SK-N-SH treated with all-trans-retinoic acid at 6 μM for 48 hours (cell line): ENCODE results near the gene PPARG.
A peak's percentile ranks its signal among the peaks of the same experiment; 100 is the strongest.

Source experiments
- ATAC-seq: fragments of 200-7000 bp; cut with Tn5 transposase; 3 replicates; pipeline ENCODE4 v1.9.1; 2020; ENCODE audit warnings: mild to moderate bottlenecking, moderate library complexity
- ARNTL ChIP-seq: fragments of 450-650 bp; formaldehyde crosslinking; IDR thresholded peaks from 2 replicates; pipeline ENCODE4 v1.5.0; 2020; ENCODE audit warnings: low read depth, mild to moderate bottlenecking, moderate library complexity, borderline replicate concordance
- BACH2 ChIP-seq: fragments of 250-450 bp; sonication (Bioruptor Pico); IDR thresholded peaks from 2 replicates; pipeline ENCODE4 v1.9.0; 2021; ENCODE audit warnings: mild to moderate bottlenecking, borderline replicate concordance
- GLIS3 ChIP-seq: fragments of 250-450 bp; sonication (Bioruptor Pico); IDR thresholded peaks from 2 replicates; pipeline ENCODE4 v1.5.0; 2020; ENCODE audit warnings: mild to moderate bottlenecking, moderate library complexity
- ISL1 ChIP-seq: fragments of 250-450 bp; sonication (Bioruptor Pico); IDR thresholded peaks from 2 replicates; pipeline ENCODE4 v2.1.2; 2022; ENCODE audit warnings: mild to moderate bottlenecking, moderate library complexity
- OSR1 ChIP-seq: fragments of 250-450 bp; sonication (Bioruptor Pico); IDR thresholded peaks from 2 replicates; pipeline ENCODE4 v1.8.0; 2022; ENCODE audit warnings: moderate library complexity, mild to moderate bottlenecking, inconsistent platforms
- PPARA ChIP-seq: fragments of 250-450 bp; sonication (Bioruptor Pico); IDR thresholded peaks from 2 replicates; pipeline ENCODE4 v1.5.0; 2020; ENCODE audit warnings: mild to moderate bottlenecking, borderline replicate concordance
- RARB ChIP-seq: fragments of 250-450 bp; sonication (Bioruptor Pico); IDR thresholded peaks from 2 replicates; pipeline ENCODE4 v1.8.0; 2021; ENCODE audit warnings: mild to moderate bottlenecking, moderate library complexity
- SNAI2 ChIP-seq: fragments of 250-450 bp; sonication (Bioruptor Pico); IDR thresholded peaks from 2 replicates; pipeline ENCODE4 v1.5.0; 2020; ENCODE audit warnings: mild to moderate bottlenecking, moderate library complexity
- TCF4 ChIP-seq: fragments of 250-450 bp; sonication (Bioruptor Pico); IDR thresholded peaks from 2 replicates; pipeline ENCODE4 v1.8.0; 2021; ENCODE audit warnings: mild to moderate bottlenecking, moderate library complexity, borderline replicate concordance
- TOX ChIP-seq: fragments of 250-450 bp; sonication (Bioruptor Pico); IDR thresholded peaks from 2 replicates; pipeline ENCODE4 v1.8.0; 2021; ENCODE audit warnings: mild to moderate bottlenecking, moderate library complexity, borderline replicate concordance
- ZC3H10 ChIP-seq: fragments of 250-450 bp; sonication (Bioruptor Pico); IDR thresholded peaks from 2 replicates; pipeline ENCODE4 v1.5.1; 2021; ENCODE audit warnings: mild to moderate bottlenecking, moderate library complexity
- ZFP30 ChIP-seq: fragments of 450-650 bp; formaldehyde crosslinking; IDR thresholded peaks from 2 replicates; pipeline ENCODE4 v1.5.0; 2022; ENCODE audit warnings: mild to moderate bottlenecking, moderate library complexity
- ZNF565 ChIP-seq: fragments of 450-650 bp; formaldehyde crosslinking; conservative IDR thresholded peaks from 2 replicates; pipeline ENCODE4 v1.5.0; 2020; ENCODE audit warnings: low read depth, mild to moderate bottlenecking, moderate library complexity
- ZNF70 ChIP-seq: fragments of 450-650 bp; formaldehyde crosslinking; IDR thresholded peaks from 2 replicates; pipeline ENCODE4 v1.5.0; 2020; ENCODE audit warnings: mild to moderate bottlenecking, moderate library complexity
- ZNF8 ChIP-seq: fragments of 450-650 bp; formaldehyde crosslinking; IDR thresholded peaks from 2 replicates; pipeline ENCODE4 v1.5.0; 2020; ENCODE audit warnings: mild to moderate bottlenecking, moderate library complexity
- TF ChIP-seq, protein P1 (sequence below): fragments of 250-450 bp; sonication (Bioruptor Pico); IDR thresholded peaks from 2 replicates; pipeline ENCODE4 v1.5.1; 2021; ENCODE audit warnings: mild to moderate bottlenecking, moderate library complexity
- TF ChIP-seq, protein P2 (sequence below): fragments of 250-450 bp; sonication (Bioruptor Pico); IDR thresholded peaks from 2 replicates; pipeline ENCODE4 v1.8.0; 2021; ENCODE audit warnings: low read depth, mild to moderate bottlenecking, moderate library complexity, borderline replicate concordance
- TF ChIP-seq, protein P3 (sequence below): fragments of 250-450 bp; sonication (Bioruptor Pico); IDR thresholded peaks from 2 replicates; pipeline ENCODE4 v1.8.0; 2020; ENCODE audit warnings: mild to moderate bottlenecking, moderate library complexity, borderline replicate concordance
- TF ChIP-seq, protein P4 (sequence below): fragments of 250-450 bp; sonication (Bioruptor Pico); IDR thresholded peaks from 2 replicates; pipeline ENCODE4 v1.5.1; 2020; ENCODE audit warnings: low read depth, mild to moderate bottlenecking, moderate library complexity
- TF ChIP-seq, protein P5 (sequence below): fragments of 250-450 bp; sonication (Bioruptor Pico); IDR thresholded peaks from 2 replicates; pipeline ENCODE4 v1.5.0; 2020; ENCODE audit warnings: mild to moderate bottlenecking, moderate library complexity

The PPARG gene

DNA sequence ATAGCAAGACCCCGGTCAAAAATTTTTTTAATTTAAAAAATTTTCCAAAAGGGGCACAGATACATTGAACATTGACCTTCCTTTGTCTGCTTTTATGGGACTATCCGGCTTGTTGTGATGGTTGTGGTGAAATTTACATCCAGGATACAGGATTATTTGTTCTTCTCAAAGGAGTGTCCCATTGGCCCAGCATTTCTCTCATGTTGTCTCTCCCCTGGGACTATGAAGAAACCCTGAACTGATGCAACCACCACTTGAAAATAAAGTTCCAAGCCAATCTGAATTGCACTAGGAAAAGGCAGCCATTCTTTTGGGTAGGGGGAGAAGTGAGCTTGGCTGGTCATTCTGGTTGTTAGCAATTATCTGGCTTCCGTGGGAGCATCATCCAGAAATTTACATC, 58.4 kb downstream of the PPARG start:
- ATAC-seq: no peak
- TF ChIP-seq, protein P1, sequence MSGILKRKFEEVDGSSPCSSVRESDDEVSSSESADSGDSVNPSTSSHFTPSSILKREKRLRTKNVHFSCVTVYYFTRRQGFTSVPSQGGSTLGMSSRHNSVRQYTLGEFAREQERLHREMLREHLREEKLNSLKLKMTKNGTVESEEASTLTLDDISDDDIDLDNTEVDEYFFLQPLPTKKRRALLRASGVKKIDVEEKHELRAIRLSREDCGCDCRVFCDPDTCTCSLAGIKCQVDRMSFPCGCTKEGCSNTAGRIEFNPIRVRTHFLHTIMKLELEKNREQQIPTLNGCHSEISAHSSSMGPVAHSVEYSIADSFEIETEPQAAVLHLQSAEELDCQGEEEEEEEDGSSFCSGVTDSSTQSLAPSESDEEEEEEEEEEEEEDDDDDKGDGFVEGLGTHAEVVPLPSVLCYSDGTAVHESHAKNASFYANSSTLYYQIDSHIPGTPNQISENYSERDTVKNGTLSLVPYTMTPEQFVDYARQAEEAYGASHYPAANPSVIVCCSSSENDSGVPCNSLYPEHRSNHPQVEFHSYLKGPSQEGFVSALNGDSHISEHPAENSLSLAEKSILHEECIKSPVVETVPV (CRISPR knock-in tag): no peak
- TF ChIP-seq ZNF70 (CRISPR knock-in tag): no peak
- no peak for TF ChIP-seq BACH2 (CRISPR knock-in tag)
- no peak for TF ChIP-seq OSR1
- TF ChIP-seq, protein P2, sequence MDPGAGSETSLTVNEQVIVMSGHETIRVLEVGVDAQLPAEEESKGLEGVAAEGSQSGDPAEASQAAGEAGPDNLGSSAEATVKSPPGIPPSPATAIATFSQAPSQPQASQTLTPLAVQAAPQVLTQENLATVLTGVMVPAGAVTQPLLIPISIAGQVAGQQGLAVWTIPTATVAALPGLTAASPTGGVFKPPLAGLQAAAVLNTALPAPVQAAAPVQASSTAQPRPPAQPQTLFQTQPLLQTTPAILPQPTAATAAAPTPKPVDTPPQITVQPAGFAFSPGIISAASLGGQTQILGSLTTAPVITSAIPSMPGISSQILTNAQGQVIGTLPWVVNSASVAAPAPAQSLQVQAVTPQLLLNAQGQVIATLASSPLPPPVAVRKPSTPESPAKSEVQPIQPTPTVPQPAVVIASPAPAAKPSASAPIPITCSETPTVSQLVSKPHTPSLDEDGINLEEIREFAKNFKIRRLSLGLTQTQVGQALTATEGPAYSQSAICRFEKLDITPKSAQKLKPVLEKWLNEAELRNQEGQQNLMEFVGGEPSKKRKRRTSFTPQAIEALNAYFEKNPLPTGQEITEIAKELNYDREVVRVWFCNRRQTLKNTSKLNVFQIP (CRISPR knock-in tag): no peak
- TF ChIP-seq, protein P3, sequence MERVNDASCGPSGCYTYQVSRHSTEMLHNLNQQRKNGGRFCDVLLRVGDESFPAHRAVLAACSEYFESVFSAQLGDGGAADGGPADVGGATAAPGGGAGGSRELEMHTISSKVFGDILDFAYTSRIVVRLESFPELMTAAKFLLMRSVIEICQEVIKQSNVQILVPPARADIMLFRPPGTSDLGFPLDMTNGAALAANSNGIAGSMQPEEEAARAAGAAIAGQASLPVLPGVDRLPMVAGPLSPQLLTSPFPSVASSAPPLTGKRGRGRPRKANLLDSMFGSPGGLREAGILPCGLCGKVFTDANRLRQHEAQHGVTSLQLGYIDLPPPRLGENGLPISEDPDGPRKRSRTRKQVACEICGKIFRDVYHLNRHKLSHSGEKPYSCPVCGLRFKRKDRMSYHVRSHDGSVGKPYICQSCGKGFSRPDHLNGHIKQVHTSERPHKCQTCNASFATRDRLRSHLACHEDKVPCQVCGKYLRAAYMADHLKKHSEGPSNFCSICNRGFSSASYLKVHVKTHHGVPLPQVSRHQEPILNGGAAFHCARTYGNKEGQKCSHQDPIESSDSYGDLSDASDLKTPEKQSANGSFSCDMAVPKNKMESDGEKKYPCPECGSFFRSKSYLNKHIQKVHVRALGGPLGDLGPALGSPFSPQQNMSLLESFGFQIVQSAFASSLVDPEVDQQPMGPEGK (CRISPR knock-in tag): no peak
- TF ChIP-seq ZC3H10 (CRISPR knock-in tag): no peak
- TF ChIP-seq SNAI2 (CRISPR knock-in tag): no peak
- TF ChIP-seq GLIS3 (CRISPR knock-in tag): no peak
- no peak for TF ChIP-seq TCF4
- TF ChIP-seq ZNF8 (CRISPR knock-in tag): no peak
- TF ChIP-seq RARB (CRISPR knock-in tag): no peak
- TF ChIP-seq, all 23 proteins: peak for 0

DNA sequence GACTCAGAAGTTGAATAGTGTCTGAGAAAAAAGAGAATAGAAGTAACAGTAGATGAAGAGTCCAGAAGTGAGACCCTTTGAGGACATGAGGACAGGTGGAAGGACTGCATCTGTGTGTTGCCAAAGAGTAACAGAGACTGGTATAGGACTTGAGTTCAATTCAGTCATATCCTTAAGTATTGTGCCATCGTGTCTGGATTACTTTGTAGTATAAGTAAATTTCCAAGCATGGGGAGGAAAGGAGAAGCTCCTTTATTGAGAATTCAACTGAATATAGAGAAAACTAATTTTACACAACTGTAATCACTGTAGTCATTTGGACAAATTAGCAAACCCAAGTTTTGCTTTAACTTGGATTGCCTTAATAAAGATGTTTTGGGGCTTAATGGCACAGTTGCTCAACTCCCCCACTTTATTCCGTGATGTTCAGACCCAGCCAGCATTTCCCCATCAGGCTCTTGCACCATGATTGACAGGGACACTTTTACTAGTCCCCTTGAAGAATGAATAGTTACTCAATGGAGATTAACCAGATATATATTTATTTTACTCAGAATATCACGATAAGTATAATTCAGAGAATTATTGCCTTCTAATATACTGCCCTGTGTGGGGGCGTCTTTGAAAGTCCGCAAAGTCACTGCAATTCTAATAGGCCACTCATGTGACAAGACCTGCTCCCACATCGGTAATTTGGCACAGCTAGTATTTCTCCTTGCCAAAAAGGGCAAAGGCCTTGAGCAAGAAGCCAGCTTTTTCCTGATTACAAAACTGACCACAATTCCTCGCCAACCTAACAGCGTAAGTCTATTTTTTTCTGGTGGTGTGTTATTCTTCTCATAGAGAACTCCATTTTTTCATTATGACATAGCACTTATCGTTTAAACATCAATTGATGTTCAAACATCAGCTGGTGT, 61.3 kb downstream of the PPARG start:
- no peak for ATAC-seq
- TF ChIP-seq GLIS3 (CRISPR knock-in tag) (no peak), ARNTL (CRISPR knock-in tag) (no peak), ISL1 (CRISPR knock-in tag) (0 out of 2 replicates have a peak, but pooled peaks have one; percentile 18)

DNA sequence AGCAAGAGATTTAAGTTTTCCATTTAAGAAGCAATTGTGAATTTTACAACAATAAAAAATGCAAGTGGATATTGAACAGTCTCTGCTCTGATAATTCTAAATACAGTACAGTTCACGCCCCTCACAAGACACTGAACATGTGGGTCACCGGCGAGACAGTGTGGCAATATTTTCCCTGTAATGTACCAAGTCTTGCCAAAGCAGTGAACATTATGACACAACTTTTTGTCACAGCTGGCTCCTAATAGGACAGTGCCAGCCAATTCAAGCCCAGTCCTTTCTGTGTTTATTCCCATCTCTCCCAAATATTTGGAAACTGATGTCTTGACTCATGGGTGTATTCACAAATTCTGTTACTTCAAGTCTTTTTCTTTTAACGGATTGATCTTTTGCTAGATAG, 62.3 kb downstream of the PPARG start:
- TF ChIP-seq, protein P4, sequence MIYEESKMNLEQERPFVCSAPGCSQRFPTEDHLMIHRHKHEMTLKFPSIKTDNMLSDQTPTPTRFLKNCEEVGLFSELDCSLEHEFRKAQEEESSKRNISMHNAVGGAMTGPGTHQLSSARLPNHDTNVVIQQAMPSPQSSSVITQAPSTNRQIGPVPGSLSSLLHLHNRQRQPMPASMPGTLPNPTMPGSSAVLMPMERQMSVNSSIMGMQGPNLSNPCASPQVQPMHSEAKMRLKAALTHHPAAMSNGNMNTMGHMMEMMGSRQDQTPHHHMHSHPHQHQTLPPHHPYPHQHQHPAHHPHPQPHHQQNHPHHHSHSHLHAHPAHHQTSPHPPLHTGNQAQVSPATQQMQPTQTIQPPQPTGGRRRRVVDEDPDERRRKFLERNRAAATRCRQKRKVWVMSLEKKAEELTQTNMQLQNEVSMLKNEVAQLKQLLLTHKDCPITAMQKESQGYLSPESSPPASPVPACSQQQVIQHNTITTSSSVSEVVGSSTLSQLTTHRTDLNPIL: no peak
- no peak for TF ChIP-seq PPARA (CRISPR knock-in tag)
- no peak for TF ChIP-seq ZC3H10 (CRISPR knock-in tag)
- no peak for TF ChIP-seq ARNTL (CRISPR knock-in tag)
- TF ChIP-seq, protein P3 (CRISPR knock-in tag): no peak
- TF ChIP-seq TOX (CRISPR knock-in tag): no peak
- TF ChIP-seq ZFP30 (CRISPR knock-in tag): no peak
- no peak for TF ChIP-seq ISL1 (CRISPR knock-in tag)
- TF ChIP-seq ZNF565: no peak
- no peak for TF ChIP-seq SNAI2 (CRISPR knock-in tag)
- TF ChIP-seq, protein P1 (CRISPR knock-in tag): no peak
- no peak for TF ChIP-seq ZNF8 (CRISPR knock-in tag)
- TF ChIP-seq, protein P5, sequence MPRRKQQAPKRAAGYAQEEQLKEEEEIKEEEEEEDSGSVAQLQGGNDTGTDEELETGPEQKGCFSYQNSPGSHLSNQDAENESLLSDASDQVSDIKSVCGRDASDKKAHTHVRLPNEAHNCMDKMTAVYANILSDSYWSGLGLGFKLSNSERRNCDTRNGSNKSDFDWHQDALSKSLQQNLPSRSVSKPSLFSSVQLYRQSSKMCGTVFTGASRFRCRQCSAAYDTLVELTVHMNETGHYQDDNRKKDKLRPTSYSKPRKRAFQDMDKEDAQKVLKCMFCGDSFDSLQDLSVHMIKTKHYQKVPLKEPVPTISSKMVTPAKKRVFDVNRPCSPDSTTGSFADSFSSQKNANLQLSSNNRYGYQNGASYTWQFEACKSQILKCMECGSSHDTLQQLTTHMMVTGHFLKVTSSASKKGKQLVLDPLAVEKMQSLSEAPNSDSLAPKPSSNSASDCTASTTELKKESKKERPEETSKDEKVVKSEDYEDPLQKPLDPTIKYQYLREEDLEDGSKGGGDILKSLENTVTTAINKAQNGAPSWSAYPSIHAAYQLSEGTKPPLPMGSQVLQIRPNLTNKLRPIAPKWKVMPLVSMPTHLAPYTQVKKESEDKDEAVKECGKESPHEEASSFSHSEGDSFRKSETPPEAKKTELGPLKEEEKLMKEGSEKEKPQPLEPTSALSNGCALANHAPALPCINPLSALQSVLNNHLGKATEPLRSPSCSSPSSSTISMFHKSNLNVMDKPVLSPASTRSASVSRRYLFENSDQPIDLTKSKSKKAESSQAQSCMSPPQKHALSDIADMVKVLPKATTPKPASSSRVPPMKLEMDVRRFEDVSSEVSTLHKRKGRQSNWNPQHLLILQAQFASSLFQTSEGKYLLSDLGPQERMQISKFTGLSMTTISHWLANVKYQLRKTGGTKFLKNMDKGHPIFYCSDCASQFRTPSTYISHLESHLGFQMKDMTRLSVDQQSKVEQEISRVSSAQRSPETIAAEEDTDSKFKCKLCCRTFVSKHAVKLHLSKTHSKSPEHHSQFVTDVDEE (CRISPR knock-in tag): no peak
- no peak for TF ChIP-seq ZNF70 (CRISPR knock-in tag)
- ATAC-seq: no peak
